HG03575 (cell line): ENCODE data around the gene FMR1.

Experiments used
- ATAC-seq: cut with Tn5 transposase; IDR thresholded peaks from one replicate; pipeline ENCODE4 v1.9.1; 2021; ENCODE audit not compliant: unreplicated experiment, insufficient number of reproducible peaks, low FRiP score; ENCODE audit errors: extremely low read depth

The FMR1 gene

GRCh38 chrX:147913570-147913969 is 1.9 kb downstream of the FMR1 start:
- no peak for ATAC-seq

GRCh38 chrX:147914591-147914990 is 2.9 kb downstream of the FMR1 start:
- no peak for ATAC-seq

DNA sequence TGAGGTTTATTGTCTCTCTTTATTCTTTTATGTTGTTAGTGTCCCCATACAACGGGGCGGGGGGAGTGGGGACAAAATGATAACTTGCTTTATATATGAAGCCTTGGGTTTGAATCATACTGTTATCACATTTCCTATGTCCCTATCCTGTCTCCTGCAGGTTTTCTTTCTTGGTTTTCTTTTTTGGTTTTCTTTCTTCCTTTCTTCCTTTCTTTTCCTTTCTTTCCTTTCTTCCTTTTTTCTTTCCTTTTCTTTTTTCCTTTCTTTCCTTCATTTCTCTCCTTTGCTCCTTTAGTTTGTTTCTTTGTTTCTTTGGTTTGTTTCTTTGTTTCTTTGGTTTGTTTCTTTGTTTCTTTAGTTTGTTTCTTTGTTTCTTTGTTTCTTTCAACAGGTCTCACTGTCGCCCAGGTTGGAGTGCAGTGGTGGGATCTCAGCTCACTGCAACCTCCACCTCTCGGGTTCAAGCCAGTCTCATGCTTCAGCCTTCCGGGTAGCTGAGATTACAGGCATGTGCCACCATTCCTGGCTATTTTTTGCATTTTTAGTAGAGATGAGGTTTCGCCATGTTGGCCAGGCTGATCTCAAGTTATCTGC is 4.8 kb downstream of the FMR1 start:
- no peak for ATAC-seq

GRCh38 chrX:147917700-147918695 is 6.3 kb downstream of the FMR1 start:
- peak; percentile 57 for ATAC-seq

DNA sequence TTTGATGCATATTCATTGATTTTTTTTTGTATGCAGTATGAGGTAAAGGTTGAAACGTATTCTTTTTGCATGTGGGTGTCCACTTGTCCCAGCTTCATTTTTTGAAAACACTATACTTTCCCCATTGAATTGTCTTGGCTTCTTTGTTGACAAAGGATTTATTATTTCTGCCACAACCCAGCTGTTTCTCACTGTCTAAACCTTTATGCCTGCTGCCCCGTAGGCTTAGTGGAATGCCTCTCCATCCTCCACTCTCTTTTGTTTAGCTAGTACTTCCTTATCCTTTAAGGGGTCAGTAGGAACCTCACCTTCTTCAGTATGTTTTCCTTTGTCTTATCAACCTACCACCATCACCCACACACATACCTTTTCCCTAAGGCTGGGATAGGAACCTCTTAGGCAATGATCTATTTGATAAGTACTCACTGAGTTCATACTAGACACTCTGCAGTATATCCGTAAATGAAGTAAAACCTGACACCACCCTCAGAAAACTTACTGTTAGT is 8.5 kb downstream of the FMR1 start:
- ATAC-seq: no peak

DNA sequence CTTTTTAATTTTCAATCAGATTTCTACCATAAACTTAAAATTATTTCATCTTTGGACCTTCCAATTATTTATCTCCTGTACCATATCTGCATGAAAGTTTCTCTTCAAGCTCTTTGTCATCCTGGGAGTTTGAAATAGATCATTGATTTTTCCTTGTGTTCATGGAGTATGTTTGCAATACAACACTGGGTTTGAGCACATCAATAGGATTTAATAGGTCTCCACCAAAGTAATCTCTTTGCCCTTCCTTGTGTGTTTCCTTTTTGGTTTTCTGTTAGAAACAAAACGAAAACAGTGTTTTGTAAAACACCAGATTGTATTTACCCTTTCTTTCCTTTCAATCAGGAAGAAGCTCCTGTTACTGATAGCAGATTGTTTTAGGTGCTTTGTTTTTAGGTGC is 11.9 kb downstream of the FMR1 start:
- ATAC-seq: no peak

GRCh38 chrX:147927256-147927655 is 15.5 kb downstream of the FMR1 start:
- ATAC-seq: no peak

DNA sequence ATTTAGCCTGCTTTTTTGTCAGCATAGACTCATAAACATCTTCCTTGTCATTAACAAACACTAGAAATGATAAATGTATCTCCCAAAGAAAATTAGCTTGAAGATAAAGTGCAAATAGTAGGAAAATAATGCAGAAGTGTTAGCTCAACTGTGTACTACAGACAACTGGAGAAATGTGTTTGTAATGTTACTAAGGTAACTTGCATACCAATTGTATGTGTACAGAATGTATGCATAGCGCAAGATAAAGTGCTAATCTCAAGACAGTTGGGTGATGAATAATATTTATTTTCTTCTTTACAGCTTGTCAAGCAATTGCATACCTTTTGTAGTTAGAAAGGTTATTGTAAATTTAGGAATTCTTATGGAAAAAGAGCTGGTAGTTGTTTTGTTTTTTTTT is 22.1 kb downstream of the FMR1 start:
- no peak for ATAC-seq

GRCh38 chrX:147935156-147935758 is 23.5 kb downstream of the FMR1 start:
- no peak for ATAC-seq

- no peak for ATAC-seq
These were observed 33.6 kb downstream of the FMR1 start for GRCh38 chrX:147945286-147945685.

DNA sequence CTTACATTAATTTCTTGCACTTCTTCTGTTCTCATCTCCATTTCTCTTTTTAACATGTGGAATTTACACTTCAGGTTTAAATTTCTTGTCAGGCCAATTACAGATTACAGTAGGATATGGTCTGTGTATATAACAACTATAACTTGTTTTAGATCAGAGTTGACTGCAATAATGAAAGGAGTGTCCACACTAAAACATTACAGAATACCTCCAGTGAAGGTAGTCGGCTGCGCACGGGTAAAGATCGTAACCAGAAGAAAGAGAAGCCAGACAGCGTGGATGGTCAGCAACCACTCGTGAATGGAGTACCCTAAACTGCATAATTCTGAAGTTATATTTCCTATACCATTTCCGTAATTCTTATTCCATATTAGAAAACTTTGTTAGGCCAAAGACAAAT is 36.8 kb downstream of the FMR1 start:
- no peak for ATAC-seq

- no peak for ATAC-seq
These were observed 38.6 kb downstream of the FMR1 start for GRCh38 chrX:147950352-147950751.

DNA sequence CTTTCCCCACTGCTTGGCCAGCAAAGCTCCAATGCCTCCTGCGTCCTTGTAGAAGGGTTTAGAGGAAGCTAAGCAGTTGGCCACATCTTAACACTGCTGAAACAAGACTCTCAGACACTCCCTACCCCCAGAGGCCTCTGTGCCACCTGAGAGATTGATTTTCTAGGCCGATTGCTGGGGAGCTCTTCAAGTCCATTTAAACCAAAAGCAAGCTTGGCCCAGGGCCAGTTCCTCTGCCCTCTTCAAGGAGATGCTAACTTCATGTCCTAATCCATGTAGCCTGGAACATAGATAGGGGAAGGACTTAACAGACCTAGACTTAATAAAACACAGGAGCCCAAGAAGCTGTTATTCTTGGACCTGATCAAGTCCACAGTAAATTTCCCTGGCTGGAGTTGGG is 42.3 kb downstream of the FMR1 start:
- no peak for ATAC-seq

DNA sequence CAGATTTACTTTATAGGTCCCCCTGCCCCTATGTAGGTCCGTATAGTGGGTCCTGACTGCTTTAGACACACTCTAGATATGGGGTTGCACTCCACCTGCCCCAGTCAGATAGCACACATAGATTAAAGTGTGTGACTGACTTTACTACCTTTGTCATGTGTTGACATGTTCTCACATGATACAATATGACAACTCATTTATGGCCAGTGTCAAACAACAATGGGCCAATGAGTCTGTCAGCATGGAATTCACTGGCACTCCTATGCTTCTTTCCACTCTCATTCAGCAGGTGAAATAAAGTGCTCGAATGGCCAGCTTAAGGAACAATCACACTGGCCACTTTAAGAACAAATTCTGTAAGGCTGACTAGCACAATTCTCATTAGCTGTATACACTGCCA is 45.6 kb downstream of the FMR1 start:
- no peak for ATAC-seq

- no peak for ATAC-seq
These were observed 46.6 kb downstream of the FMR1 start for GRCh38 chrX:147958291-147958690.

DNA sequence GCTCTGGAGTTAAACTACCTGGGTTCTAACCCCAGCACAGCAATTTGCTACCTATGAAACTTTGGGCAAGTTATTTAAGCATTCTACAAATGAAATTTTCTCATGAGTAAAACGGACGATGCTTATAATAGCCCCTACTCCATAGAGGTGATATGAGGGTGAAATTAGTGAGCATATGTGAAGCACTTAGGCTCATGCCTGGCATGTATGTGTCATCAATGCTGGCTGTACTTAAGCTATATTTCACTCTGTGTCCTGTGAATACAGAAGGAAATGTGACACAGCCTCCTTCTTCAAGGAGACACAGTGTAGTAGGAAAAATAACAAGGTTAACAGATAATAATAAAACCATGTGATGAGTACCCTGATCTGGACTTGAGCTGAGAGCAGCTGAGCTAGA is 49.0 kb downstream of the FMR1 start:
- no peak for ATAC-seq

- no peak for ATAC-seq
These were observed 50.8 kb downstream of the FMR1 start for GRCh38 chrX:147962476-147962875.

GRCh38 chrX:147978931-147979330 is 67.2 kb downstream of the FMR1 start:
- no peak for ATAC-seq

DNA sequence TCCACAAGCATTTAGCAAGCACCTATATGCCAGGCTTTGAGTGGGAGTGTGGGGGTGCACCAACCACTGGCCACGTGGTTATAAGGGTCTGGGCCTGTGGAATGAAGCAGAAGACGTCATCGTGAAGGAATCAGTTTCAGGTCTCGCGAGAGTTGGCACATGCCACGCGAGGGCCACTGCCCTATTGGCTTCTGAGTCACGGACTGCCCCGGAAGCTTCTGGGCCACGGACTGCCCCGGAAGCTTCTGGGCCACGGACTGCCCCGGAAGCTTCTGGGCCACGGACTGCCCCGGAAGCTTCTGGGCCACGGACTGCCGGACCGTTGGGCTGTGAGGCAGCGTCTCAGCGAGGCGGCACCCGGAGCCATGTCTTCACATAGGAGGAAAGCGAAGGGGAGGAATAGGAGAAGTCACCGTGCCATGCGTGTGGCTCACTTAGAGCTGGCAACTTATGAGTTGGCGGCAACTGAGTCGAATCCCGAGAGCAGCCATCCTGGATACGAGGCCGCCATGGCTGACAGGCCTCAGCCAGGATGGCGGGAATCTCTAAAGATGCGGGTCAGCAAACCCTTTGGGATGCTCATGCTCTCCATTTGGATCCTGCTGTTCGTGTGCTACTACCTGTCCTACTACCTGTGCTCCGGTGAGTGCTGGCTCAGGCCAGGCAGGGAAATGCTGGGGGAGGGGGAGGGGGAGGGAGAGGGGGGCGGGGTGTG is 69.5 kb downstream of the FMR1 start, which contains the start of gene FMR1NB:
Gene FMR1NB, plus strand, starts transcription at position 300 of the 715 bp plus-strand sequence. Its CDS starts 66 bp downstream, at position 366.
- no peak for ATAC-seq
